Cardiac septum (tissue), 1 donor: ENCODE measurements around the gene POU2F2. TPM values are rescaled to one million over a fixed set of nuclear protein-coding genes. Genes with fewer than 3 reads are reported as not detected.

ENCODE experiments used
- DNase-seq: peaks from one replicate; pipeline ENCODE4 v3.0.0-alpha.2; 2020; ENCODE audit warnings: low spot score
- intact Hi-C: fragments of 100-400 bp; cut with DNase I; formaldehyde crosslinking; loops from one replicate; pipeline ENCODE4 v1.14.0; 2022
- total RNA-seq: library from RNA; stranded (reverse); fragmentation: NEBNext Ultra II Directional; extraction: Animal tissue kit (Norgen Biotek cat#: 25700); gene quantifications from one replicate; pipeline ENCODE4 v1.2.1, GENCODE V29; 2021
- donor health status: DM: no; HTN: no; CAD: no.

The POU2F2 gene
- total RNA-seq, 1 donor from 2014 or later, result 0.51 TPM

- no peak for DNase-seq
- intact Hi-C loops, result loop anchor here (5.0 kb wide), 1 partner anchor 197 kb away; the partner anchor contains the start of gene MEGF8
Observed at GRCh38 chr19:42130254-42130573, 2.0 kb downstream of the POU2F2 start.

GRCh38 chr19:42129399-42130253 lies 2.6 kb downstream of the POU2F2 start:
- no peak for DNase-seq
- intact Hi-C loops, result loop anchor here (5.0 kb wide), 1 partner anchor 198 kb away; the partner anchor contains the start of gene MEGF8

GRCh38 chr19:42126574-42126973 lies 5.7 kb downstream of the POU2F2 start:
- no peak for DNase-seq
- intact Hi-C loops, result no loop called here

GRCh38 chr19:42125536-42125935 lies 6.7 kb downstream of the POU2F2 start:
- intact Hi-C loops, result no loop called here
- no peak for DNase-seq

GRCh38 chr19:42124386-42124901 lies 7.8 kb downstream of the POU2F2 start:
- intact Hi-C loops, result no loop called here

GRCh38 chr19:42123765-42124164 lies 8.5 kb downstream of the POU2F2 start:
- intact Hi-C loops, result no loop called here
- DNase-seq, result no peak

More at GRCh38 chr19:42124386-42124901, 7.8 kb downstream of the POU2F2 start:
- no peak for DNase-seq

- intact Hi-C loops, result no loop called here
- DNase-seq, result no peak
Observed at GRCh38 chr19:42122691-42123607, 9.3 kb downstream of the POU2F2 start.

GRCh38 chr19:42121656-42122069 lies 10.6 kb downstream of the POU2F2 start:
- intact Hi-C loops, result no loop called here
- no peak for DNase-seq

GRCh38 chr19:42121036-42121621 lies 11.1 kb downstream of the POU2F2 start:
- no peak for DNase-seq
- intact Hi-C loops, result no loop called here

GRCh38 chr19:42120276-42120980 lies 11.8 kb downstream of the POU2F2 start:
- DNase-seq, result no peak
- intact Hi-C loops, result no loop called here

- DNase-seq, result no peak
- intact Hi-C loops, result no loop called here
Observed at GRCh38 chr19:42117076-42117475, 15.2 kb downstream of the POU2F2 start.

- no peak for DNase-seq
- intact Hi-C loops, result no loop called here
Observed at GRCh38 chr19:42116308-42117075, 15.8 kb downstream of the POU2F2 start.

GRCh38 chr19:42115705-42116104 lies 16.5 kb downstream of the POU2F2 start:
- intact Hi-C loops, result no loop called here

GRCh38 chr19:42115219-42115618 lies 17.0 kb downstream of the POU2F2 start:
- intact Hi-C loops, result no loop called here
- DNase-seq, result no peak

More at GRCh38 chr19:42115705-42116104, 16.5 kb downstream of the POU2F2 start:
- no peak for DNase-seq

GRCh38 chr19:42114412-42114811 lies 17.8 kb downstream of the POU2F2 start:
- intact Hi-C loops, result no loop called here
- no peak for DNase-seq

- no peak for DNase-seq
- intact Hi-C loops, result no loop called here
Observed at GRCh38 chr19:42113641-42114348, 18.5 kb downstream of the POU2F2 start.

GRCh38 chr19:42111811-42112210 lies 20.4 kb downstream of the POU2F2 start:
- intact Hi-C loops, result no loop called here

GRCh38 chr19:42111384-42111783 lies 20.9 kb downstream of the POU2F2 start:
- DNase-seq, result no peak
- intact Hi-C loops, result no loop called here

More at GRCh38 chr19:42111811-42112210, 20.4 kb downstream of the POU2F2 start:
- DNase-seq, result no peak
